HFF-Myc (cell line): Measurements from ENCODE around the gene SLC6A4.

Experiments
- DNase-seq: peaks from one replicate; pipeline ENCODE4 v3.0.0-alpha.2; 2011; ENCODE audit warnings: low read depth; ENCODE audit errors: extremely low read depth
- H3K4me3 ChIP-seq: replicated peaks from 2 replicates; pipeline ENCODE4 v1.5.1; 2011; ENCODE audit warnings: low read depth, mild to moderate bottlenecking, control low read depth, low read length
- CTCF ChIP-seq: IDR thresholded peaks from 2 replicates; pipeline ENCODE4 v1.5.1; 2012; ENCODE audit warnings: mild to moderate bottlenecking, low read depth, low read length, control low read depth; ENCODE audit errors: missing control alignments

Gene SLC6A4

GRCh38 chr17:30217054-30217453 is 18.4 kb downstream of the SLC6A4 start:
- H3K4me3 ChIP-seq, result no peak overlapping the region
- no peak for TF ChIP-seq CTCF
- DNase-seq, result no peak

- no peak for TF ChIP-seq CTCF
- no peak overlapping the region for H3K4me3 ChIP-seq
- DNase-seq, result no peak
Measured at GRCh38 chr17:30212750-30213149, 22.7 kb downstream of the SLC6A4 start.

- no peak overlapping the region for H3K4me3 ChIP-seq
- no peak for TF ChIP-seq CTCF
- DNase-seq, result no peak
Measured at GRCh38 chr17:30211371-30211770, 24.1 kb downstream of the SLC6A4 start.

GRCh38 chr17:30210901-30211300 is 24.6 kb downstream of the SLC6A4 start:
- no peak for TF ChIP-seq CTCF
- DNase-seq, result no peak
- H3K4me3 ChIP-seq, result no peak overlapping the region

- DNase-seq, result no peak
- no peak overlapping the region for H3K4me3 ChIP-seq
- TF ChIP-seq CTCF, result no peak
Measured at GRCh38 chr17:30210366-30210765, 25.1 kb downstream of the SLC6A4 start.

- DNase-seq, result no peak
- TF ChIP-seq CTCF, result no peak
- no peak overlapping the region for H3K4me3 ChIP-seq
Measured at GRCh38 chr17:30209930-30210329, 25.6 kb downstream of the SLC6A4 start.

- no peak overlapping the region for H3K4me3 ChIP-seq
- no peak for DNase-seq
- TF ChIP-seq CTCF, result no peak
Measured at GRCh38 chr17:30208214-30208613, 27.3 kb downstream of the SLC6A4 start.
